Vagina (tissue), 2 donors: ENCODE results near the gene CASP12.

Experiments used
- POLR2A ChIP-seq, 2 donors: fragments of 450-650 bp; IDR thresholded peaks; one replicate each; pipeline ENCODE4 v1.6.1; 2017; ENCODE audit warnings: antibody characterized with exemption in 2 of 2, mild to moderate bottlenecking in 2 of 2, moderate library complexity in 2 of 2
- POLR2AphosphoS5 ChIP-seq, 2 donors: sonication (generic); formaldehyde crosslinking; IDR thresholded peaks; one replicate each; pipeline ENCODE4 v1.9.0; 2017; ENCODE audit warnings: antibody characterized with exemption in 2 of 2, mild to moderate bottlenecking in 2 of 2, low read depth in 1 of 2; ENCODE audit not compliant: insufficient read depth in 1 of 2

DNA sequence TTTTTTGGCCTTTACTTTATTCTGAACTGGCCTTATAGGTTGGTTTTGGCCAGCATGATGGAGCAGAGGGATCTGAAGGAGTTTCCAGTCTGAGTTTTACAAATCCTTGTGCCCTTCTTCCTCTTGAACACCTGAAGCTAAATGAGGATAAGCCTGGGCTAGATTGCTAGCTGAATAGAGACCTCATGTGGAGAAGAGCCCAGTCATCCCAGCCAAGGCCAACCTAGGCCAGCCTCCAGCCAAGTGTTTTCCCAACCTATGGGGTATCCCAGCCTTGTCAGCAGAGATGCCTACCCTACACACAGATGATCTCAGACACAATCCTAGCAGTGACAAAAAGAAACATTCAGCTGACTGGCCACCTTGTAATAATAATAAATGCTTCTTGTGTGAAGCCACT lies 966 bp upstream of the CASP12 start:
- TF ChIP-seq POLR2AphosphoS5 (IDR thresholded peaks at IDR 0.05; ENCODE audit: insufficient read depth in 1 of 2, low read depth in 1 of 2) (no peak), POLR2A (IDR thresholded peaks at IDR 0.05) (no peak)
